CD4-positive, alpha-beta T cell (primary cell): ENCODE measurements around the gene PLCD3. TPM values are rescaled to one million over a fixed set of nuclear protein-coding genes. Genes with fewer than 3 reads are reported as not detected.

ENCODE experiments used
- ATAC-seq: fragments of 200-7000 bp; cut with Tn5 transposase; one replicate; pipeline ENCODE4 v1.10.0; 2022; ENCODE audit warnings: mild to moderate bottlenecking; ENCODE audit not compliant: poor library complexity
- CTCF ChIA-PET: fragments of 350-600 bp; sonication (Branson Sonifier 250); formaldehyde crosslinking; loops from one replicate; lab custom pipeline; 2021; ENCODE audit warnings: antibody characterized with exemption, inconsistent platforms; lab: Charles Lee
- POLR2A ChIA-PET: fragments of 350-600 bp; sonication (Branson Sonifier 250); formaldehyde crosslinking; loops from one replicate; lab custom pipeline; 2021; ENCODE audit warnings: antibody characterized with exemption, inconsistent platforms; lab: Charles Lee
- DNase-seq, 14 experiments: peaks; one replicate each; pipeline ENCODE4 v3.0.0-alpha.2; 2013 to 2020; ENCODE audit warnings: mixed read lengths in 2 of 14
- H3K27ac ChIP-seq, 2 donors: one replicate each; pipeline versions ENCODE4 v1.5.1 to v1.7.0; 2013; ENCODE audit warnings: low read length in 2 of 2, low read depth in 1 of 2, mild to moderate bottlenecking in 1 of 2
- H3K27me3 ChIP-seq, 2 experiments: 1 replicate in 1 of 2; 2 replicates in 1 of 2; pipeline versions ENCODE4 v1.6.1 to v1.7.0; 2013; ENCODE audit warnings: low read length in 2 of 2, control low read depth in 1 of 2, mild to moderate bottlenecking in 1 of 2, moderate library complexity in 1 of 2; ENCODE audit not compliant: insufficient read depth in 2 of 2, control insufficient read depth in 1 of 2
- H3K36me3 ChIP-seq: one replicate; pipeline ENCODE4 v1.6.1; 2013; ENCODE audit warnings: low read length, control low read depth; ENCODE audit not compliant: insufficient read depth
- H3K4me1 ChIP-seq: one replicate; pipeline ENCODE4 v1.6.1; 2013; ENCODE audit warnings: low read length, control low read depth; ENCODE audit not compliant: insufficient read depth
- H3K4me3 ChIP-seq: one replicate; pipeline ENCODE4 v1.5.1; 2013; ENCODE audit warnings: mild to moderate bottlenecking, low read length, moderate library complexity
- H3K9me3 ChIP-seq, 2 experiments: 1 replicate in 1 of 2; 2 replicates in 1 of 2; pipeline versions ENCODE4 v1.6.1 to v1.7.0; 2013; ENCODE audit warnings: low read length in 2 of 2, mild to moderate bottlenecking in 2 of 2, control low read depth in 1 of 2, moderate library complexity in 1 of 2; ENCODE audit not compliant: control insufficient read depth in 1 of 2, insufficient read depth in 1 of 2
- H3K27ac Mint-ChIP-seq: one replicate; pipeline ENCODE4 v1.8.0; 2020; ENCODE audit warnings: mixed read lengths
- H3K27me3 Mint-ChIP-seq: one replicate; pipeline ENCODE4 v1.8.0; 2021; ENCODE audit warnings: mixed read lengths
- H3K36me3 Mint-ChIP-seq: one replicate; pipeline ENCODE4 v1.8.0; 2021; ENCODE audit warnings: low read depth, mixed read lengths
- H3K4me1 Mint-ChIP-seq: one replicate; pipeline ENCODE4 v1.8.0; 2021; ENCODE audit warnings: low read depth, mixed read lengths
- H3K4me3 Mint-ChIP-seq: one replicate; pipeline ENCODE4 v1.8.0; 2020; ENCODE audit warnings: mild to moderate bottlenecking, mixed read lengths
- H3K9me3 Mint-ChIP-seq: one replicate; pipeline ENCODE4 v1.8.0; 2020; ENCODE audit warnings: mixed read lengths
- CTCF ChIP-seq: fragments of 200-600 bp; IDR thresholded peaks from one replicate; pipeline ENCODE4 v1.8.0; 2022; ENCODE audit warnings: antibody characterized with exemption, mild to moderate bottlenecking
- intact Hi-C, 2 experiments: fragments of 100-400 bp; cut with DNase I in 1 of 2; cut with micrococcal nuclease in 1 of 2; formaldehyde crosslinking; loops; one replicate each; pipeline versions ENCODE4 v1.15.1 to v1.9.0; 2023 to 2025; cut with DNase I, micrococcal nuclease
- total RNA-seq, 174 experiments: library from RNA in 2 of 174; stranded (reverse) in 2 of 174; gene quantifications; one replicate each; pipeline ENCODE4 v1.2.3 and lab custom pipeline; 2021 to 2026

PLCD3 gene
- total RNA-seq, 2 experiments from 2014 or later, result 1.8 to 2.4 TPM

- peaks cover 14% of the 10 kb centered on the region for H3K36me3 Mint-ChIP-seq
- Histone ChIP-seq H3K27ac (no peak overlapping the region), H3K9me3 (no peaks in the 10 kb centered on the region), H3K4me3 (no peak overlapping the region), H3K27me3 (no peaks in the 10 kb centered on the region), H3K36me3 (peaks cover 24% of the 10 kb centered on the region), H3K4me1 (no peaks in the 10 kb centered on the region)
- no peaks in the 10 kb centered on the region for H3K9me3 Mint-ChIP-seq
- ChIA-PET CTCF (interaction anchor here (1.3 kb wide), 1 partner anchor 12 kb away, joined by 4 read pairs; no protein-coding TSS in a partner anchor), POLR2A (no interaction called here)
- H3K27me3 Mint-ChIP-seq, result no peaks in the 10 kb centered on the region
- no peak for TF ChIP-seq CTCF
- no peak for ATAC-seq
- no peak overlapping the region for H3K4me3 Mint-ChIP-seq
- intact Hi-C loops, result no loop called here
- H3K27ac Mint-ChIP-seq, result no peak overlapping the region
- DNase-seq, result no peak
- no peaks in the 10 kb centered on the region for H3K4me1 Mint-ChIP-seq
Observed at GRCh38 chr17:45110676-45111611, 21.4 kb downstream of the PLCD3 start.

GRCh38 chr17:45108595-45109521 lies 23.5 kb downstream of the PLCD3 start:
- H3K27me3 Mint-ChIP-seq, result no peaks in the 10 kb centered on the region
- H3K4me3 Mint-ChIP-seq, result no peak overlapping the region
- no peaks in the 10 kb centered on the region for H3K27me3 ChIP-seq
- peaks cover 33% of the 10 kb centered on the region for H3K36me3 Mint-ChIP-seq
- H3K27ac ChIP-seq, result no peak overlapping the region
- POLR2A ChIA-PET, result no interaction called here
- DNase-seq (no peak), ATAC-seq (no peak)
- H3K4me1 ChIP-seq, result no peaks in the 10 kb centered on the region
- no peaks in the 10 kb centered on the region for H3K9me3 Mint-ChIP-seq
- peaks cover 45% of the 10 kb centered on the region for H3K36me3 ChIP-seq
- H3K27ac Mint-ChIP-seq, result no peak overlapping the region
- no peaks in the 10 kb centered on the region for H3K9me3 ChIP-seq
- H3K4me1 Mint-ChIP-seq, result no peaks in the 10 kb centered on the region
- no peak overlapping the region for H3K4me3 ChIP-seq
- no peak for TF ChIP-seq CTCF
- intact Hi-C loops, result no loop called here
- CTCF ChIA-PET, result interaction anchor here (0.9 to 1.8 kb wide), 2 partner anchors 9 to 27 kb away, joined by 3 to 4 read pairs; partner anchors contain the start of gene ACBD4

GRCh38 chr17:45108051-45108450 lies 24.3 kb downstream of the PLCD3 start:
- H3K27me3 Mint-ChIP-seq, result no peaks in the 10 kb centered on the region
- Histone ChIP-seq H3K9me3 (no peaks in the 10 kb centered on the region), H3K4me3 (no peak overlapping the region), H3K4me1 (no peaks in the 10 kb centered on the region), H3K27me3 (no peaks in the 10 kb centered on the region), H3K27ac (no peak overlapping the region), H3K36me3 (peaks cover 53% of the 10 kb centered on the region)
- no peaks in the 10 kb centered on the region for H3K9me3 Mint-ChIP-seq
- intact Hi-C loops, result no loop called here
- TF ChIP-seq CTCF, result no peak
- H3K4me1 Mint-ChIP-seq, result no peaks in the 10 kb centered on the region
- no peak overlapping the region for H3K4me3 Mint-ChIP-seq
- peaks cover 41% of the 10 kb centered on the region for H3K36me3 Mint-ChIP-seq
- DNase-seq (no peak), ATAC-seq (no peak)
- ChIA-PET POLR2A (no interaction called here), CTCF (interaction anchor here (1.8 kb wide), 1 partner anchor 27 kb away, joined by 4 read pairs; the partner anchor contains the start of gene ACBD4)
- no peak overlapping the region for H3K27ac Mint-ChIP-seq
